HG02943 (cell line): ENCODE measurements around the gene PPARG.
"Not testable (repeated sequence)": the region's sequence is repeated elsewhere in the genome, so short reads cannot be mapped to it uniquely, and the experiment has no call there.

Experiments
- ATAC-seq: cut with Tn5 transposase; IDR thresholded peaks from one replicate; pipeline ENCODE4 v1.9.1; 2021; ENCODE audit warnings: mild to moderate bottlenecking, low read depth, moderate library complexity; ENCODE audit not compliant: unreplicated experiment

Gene PPARG

GRCh38 chr3:12278566-12278965, 10.3 kb upstream of the PPARG start:
- ATAC-seq, result no peak

- no peak for ATAC-seq
Observed at GRCh38 chr3:12279591-12280326, 9.1 kb upstream of the PPARG start.

GRCh38 chr3:12280357-12280806, 8.5 kb upstream of the PPARG start:
- no peak for ATAC-seq

GRCh38 chr3:12284591-12284990, 4.3 kb upstream of the PPARG start:
- no peak for ATAC-seq

- no peak for ATAC-seq
Observed at GRCh38 chr3:12285003-12285555, 3.8 kb upstream of the PPARG start.

- not testable (repeated sequence) for ATAC-seq
Observed at GRCh38 chr3:12285779-12286178, 3.1 kb upstream of the PPARG start.

GRCh38 chr3:12286504-12286903, 2.4 kb upstream of the PPARG start:
- ATAC-seq, result no peak

GRCh38 chr3:12286927-12287726, 1.7 kb upstream of the PPARG start:
- no peak for ATAC-seq

GRCh38 chr3:12287727-12288181, 1.1 kb upstream of the PPARG start:
- no peak for ATAC-seq

- ATAC-seq, result no peak
Observed at GRCh38 chr3:12289524-12289923, 654 bp downstream of the PPARG start.

GRCh38 chr3:12292770-12293169, 3.9 kb downstream of the PPARG start:
- ATAC-seq, result no peak

- ATAC-seq, result no peak
Observed at GRCh38 chr3:12294885-12295580, 6.2 kb downstream of the PPARG start.

GRCh38 chr3:12296511-12296910, 7.6 kb downstream of the PPARG start:
- no peak for ATAC-seq

GRCh38 chr3:12299026-12299425, 10.2 kb downstream of the PPARG start:
- ATAC-seq, result no peak

- ATAC-seq, result no peak
Observed at GRCh38 chr3:12300137-12300536, 11.3 kb downstream of the PPARG start.

- ATAC-seq, result no peak
Observed at GRCh38 chr3:12301031-12301430, 12.2 kb downstream of the PPARG start.

GRCh38 chr3:12301513-12301912, 12.6 kb downstream of the PPARG start:
- ATAC-seq, result no peak

GRCh38 chr3:12302564-12302963, 13.7 kb downstream of the PPARG start:
- no peak for ATAC-seq

- ATAC-seq, result no peak
Observed at GRCh38 chr3:12303534-12303933, 14.7 kb downstream of the PPARG start.

- no peak for ATAC-seq
Observed at GRCh38 chr3:12303993-12304392, 15.1 kb downstream of the PPARG start.

- no peak for ATAC-seq
Observed at GRCh38 chr3:12307136-12307535, 18.3 kb downstream of the PPARG start.
